Stimulated activated CD4-positive, alpha-beta T cell treated with anti-CD3 and anti-CD28 coated beads, TNF-alpha, amount 100 ng/mL, for 48 hours (primary cell): Measurements from ENCODE around the gene ZNF655.
"Not testable (repeated sequence)": the region's sequence is repeated elsewhere in the genome, so short reads cannot be mapped to it uniquely, and the experiment has no call there.

Experiments used
- DNase-seq, 3 donors: peaks; one replicate each; pipeline ENCODE4 v3.0.0-alpha.2; 2020; ENCODE audit warnings: low read depth in 3 of 3

Gene ZNF655, protein sequence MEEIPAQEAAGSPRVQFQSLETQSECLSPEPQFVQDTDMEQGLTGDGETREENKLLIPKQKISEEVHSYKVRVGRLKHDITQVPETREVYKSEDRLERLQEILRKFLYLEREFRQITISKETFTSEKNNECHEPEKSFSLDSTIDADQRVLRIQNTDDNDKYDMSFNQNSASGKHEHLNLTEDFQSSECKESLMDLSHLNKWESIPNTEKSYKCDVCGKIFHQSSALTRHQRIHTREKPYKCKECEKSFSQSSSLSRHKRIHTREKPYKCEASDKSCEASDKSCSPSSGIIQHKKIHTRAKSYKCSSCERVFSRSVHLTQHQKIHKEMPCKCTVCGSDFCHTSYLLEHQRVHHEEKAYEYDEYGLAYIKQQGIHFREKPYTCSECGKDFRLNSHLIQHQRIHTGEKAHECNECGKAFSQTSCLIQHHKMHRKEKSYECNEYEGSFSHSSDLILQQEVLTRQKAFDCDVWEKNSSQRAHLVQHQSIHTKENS

DNA sequence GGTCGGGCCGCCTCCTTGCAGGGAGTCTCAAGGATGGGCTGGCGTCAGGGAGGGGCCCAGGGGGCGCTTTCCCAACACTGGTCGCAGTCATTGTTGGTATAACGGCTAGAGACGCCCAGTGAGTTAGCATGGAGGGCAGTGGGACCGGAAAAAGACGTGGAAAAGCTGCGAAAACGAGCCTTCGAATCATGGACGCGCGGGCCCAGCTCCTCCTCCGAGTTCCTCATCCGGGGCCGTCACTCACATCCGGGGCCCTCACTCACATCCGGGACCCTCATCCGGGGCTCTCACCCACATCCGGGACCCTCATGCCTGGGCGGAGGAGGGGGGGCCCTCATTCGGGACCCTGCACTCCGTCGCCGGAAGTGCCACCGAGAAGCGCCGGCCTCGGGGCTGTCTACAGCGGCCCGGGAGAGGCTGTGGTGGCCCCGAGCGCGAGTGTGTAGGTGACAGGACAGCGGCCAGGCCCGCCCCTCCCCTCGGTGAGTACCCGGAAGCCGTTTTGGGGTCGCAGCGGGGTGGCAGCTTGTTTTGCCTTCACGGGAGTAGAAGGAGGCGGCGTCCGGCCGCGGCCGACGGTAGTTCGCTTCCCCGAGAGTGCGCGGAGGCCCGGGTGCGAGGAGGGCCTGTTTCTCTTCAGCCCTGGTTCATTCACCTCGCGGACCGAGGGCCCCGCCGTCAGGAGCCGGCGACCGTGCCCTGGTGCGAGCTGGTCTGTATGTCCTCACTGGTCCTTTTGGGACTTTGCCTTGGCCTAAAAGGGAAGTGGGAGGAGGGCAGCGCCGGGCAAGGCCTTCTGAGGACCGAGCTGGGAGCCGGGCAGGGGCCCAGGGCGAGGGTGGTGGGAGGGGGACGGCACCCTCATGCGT lies at the start of gene ZNF655:
Gene ZNF655, plus strand, starts transcription at position 337 of the 869 bp plus-strand sequence. CDS start 1,918 bp downstream, outside the sequence.
- peak; percentile 71 to 80 (median 76) for DNase-seq

- no peak for DNase-seq
These were observed 44.4 kb upstream of the ZNF655 start for GRCh38 chr7:99514050-99514449.

- no peak for DNase-seq
These were observed 37.0 kb upstream of the ZNF655 start for GRCh38 chr7:99521399-99521798.

DNA sequence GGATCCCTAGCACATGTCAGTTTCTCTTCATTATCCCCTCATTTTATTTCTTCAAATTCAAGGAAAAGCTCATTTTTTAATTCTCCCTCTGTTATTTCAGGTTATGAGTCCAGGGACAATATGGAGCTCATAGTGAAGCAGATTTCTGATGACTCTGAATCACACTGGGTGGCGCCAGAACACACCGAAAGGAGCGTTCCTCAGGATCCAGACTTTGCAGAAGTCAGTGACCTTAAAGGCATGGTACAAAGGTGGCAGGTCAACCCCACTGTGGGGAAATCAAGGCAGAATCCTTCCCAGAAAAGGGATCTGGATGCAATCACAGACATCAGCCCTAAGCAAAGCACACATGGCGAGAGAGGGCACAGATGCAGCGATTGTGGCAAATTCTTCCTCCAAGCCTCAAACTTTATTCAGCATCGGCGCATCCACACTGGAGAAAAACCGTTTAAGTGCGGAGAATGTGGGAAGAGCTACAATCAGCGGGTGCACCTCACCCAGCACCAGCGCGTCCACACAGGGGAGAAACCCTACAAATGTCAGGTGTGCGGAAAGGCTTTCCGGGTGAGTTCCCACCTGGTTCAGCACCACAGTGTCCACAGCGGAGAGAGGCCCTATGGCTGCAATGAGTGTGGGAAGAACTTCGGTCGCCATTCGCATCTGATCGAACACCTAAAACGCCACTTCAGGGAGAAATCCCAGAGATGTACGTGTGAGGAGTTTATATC lies 32.6 kb upstream of the ZNF655 start:
- DNase-seq: no peak

DNA sequence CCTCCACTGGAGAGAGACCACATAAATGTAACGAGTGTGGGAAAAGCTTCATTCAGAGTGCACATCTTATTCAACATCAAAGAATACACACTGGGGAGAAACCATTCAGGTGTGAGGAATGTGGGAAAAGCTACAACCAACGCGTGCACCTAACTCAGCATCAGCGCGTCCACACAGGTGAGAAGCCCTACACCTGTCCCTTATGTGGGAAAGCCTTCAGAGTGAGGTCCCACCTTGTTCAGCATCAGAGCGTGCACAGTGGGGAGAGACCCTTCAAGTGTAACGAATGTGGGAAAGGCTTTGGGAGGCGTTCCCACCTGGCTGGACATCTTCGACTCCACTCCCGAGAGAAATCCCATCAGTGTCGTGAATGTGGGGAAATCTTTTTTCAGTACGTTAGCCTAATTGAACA lies 27.1 kb upstream of the ZNF655 start:
- no peak for DNase-seq

- DNase-seq: no peak
These were observed 22.8 kb upstream of the ZNF655 start for GRCh38 chr7:99535667-99536066.

- no peak for DNase-seq
These were observed 19.1 kb upstream of the ZNF655 start for GRCh38 chr7:99539213-99539811.

DNA sequence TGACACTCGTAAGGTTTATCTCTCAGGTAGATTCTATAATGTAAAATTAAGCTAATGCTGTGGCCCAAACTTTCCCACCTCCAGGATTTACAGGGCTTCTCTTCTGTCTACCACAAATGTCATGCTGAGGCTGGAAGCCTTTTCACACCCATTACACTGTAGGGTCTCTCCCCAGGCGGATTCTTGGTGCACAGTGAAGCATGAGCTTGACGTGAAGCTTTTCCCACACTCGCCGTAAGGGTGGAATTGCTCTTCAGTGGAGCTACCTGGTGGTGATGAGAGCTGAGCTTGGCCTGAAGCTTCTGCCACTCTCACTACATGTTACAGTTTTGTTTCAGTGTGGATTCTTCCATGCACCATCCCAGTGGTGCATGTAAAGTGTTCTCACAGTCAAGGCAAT lies 17.9 kb upstream of the ZNF655 start:
- no peak for DNase-seq

DNA sequence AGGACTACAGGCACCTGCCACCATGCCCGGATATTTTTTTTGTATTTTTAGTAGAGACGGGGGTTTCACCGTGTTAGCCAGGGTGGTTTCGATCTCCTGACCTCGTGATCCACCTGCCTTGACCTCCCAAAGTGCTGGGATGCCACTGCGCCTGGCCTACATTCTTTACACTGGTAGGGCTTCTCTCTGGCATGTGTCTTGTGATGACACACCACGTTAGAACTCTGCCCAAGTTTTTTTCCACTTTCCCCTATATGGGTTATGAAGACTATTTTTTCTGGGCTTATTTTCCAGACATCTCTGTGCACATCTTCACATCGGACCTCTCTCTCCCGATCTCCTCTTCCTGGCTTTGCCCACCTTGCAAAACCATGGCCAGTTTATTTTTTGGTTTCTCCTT lies 17.2 kb upstream of the ZNF655 start:
- no peak for DNase-seq

DNA sequence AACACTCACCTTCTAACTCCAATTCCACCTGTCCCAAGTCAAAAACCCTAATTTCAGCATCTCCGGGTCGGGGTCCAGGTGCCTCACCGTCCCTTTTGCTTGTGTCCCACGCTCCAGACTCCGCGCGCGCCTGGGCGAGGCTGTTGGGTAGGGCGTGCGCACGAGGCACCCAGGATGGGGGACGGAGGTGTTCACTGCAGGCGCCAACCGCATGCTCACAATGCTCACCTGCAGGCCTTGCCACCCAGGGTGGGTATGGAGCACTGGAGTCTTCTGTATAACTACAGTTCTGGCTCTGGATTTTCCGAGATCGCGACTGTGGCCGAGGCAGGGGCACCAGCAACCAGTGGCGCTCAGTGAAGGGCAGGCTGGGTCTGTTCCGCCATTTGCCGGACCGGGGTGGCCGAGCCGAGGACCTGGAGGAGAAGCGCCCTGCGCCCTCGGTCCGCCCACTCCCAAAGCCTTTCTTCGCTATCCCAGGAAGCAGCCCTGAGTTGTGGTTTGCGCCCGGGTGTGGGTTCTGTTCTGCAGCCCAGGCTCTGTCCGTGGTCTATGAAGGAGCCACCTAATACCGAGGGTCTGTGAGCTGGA lies 15.3 kb upstream of the ZNF655 start:
- no peak for DNase-seq

DNA sequence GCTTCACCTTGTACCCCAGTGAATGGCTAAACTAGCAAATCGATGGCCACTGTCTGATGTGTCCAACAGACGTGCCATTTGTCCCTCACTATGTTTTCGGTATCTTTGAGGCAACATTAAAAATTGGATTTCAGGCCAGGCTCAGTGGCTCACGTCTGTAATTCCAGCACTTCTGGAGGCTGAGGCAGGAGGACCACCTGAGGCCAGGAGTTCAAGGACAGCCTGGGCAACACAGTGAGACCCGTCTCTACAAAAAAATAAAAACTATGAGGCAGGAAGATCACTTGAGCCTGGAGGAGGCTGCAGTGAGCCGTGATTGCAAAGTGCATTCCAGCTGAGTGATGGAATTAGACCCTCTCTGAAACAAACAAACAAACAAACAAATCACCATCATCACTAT lies 14.5 kb upstream of the ZNF655 start:
- DNase-seq: no peak

DNA sequence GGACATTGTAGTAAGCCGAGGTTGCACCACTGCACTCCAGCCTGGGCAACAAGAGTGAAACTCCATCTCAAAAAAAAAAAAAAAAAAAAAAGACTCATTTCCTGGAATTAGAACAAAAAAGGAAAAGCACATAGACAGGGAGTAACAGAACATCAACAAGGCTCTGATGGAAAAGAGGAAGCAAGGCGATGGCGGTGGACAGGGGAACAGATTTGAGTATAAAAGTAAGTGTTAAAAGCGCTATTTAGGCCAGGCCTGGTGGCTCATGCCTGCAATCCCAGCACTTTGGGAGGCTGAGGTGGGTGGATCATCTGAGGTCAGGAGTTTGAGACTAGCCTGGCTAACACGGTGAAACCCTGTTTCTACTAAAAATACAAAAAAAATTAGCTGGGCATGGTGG lies 13.1 kb upstream of the ZNF655 start:
- not testable (repeated sequence) for DNase-seq

GRCh38 chr7:99549545-99549944 lies 8.9 kb upstream of the ZNF655 start:
- not testable (repeated sequence) for DNase-seq

DNA sequence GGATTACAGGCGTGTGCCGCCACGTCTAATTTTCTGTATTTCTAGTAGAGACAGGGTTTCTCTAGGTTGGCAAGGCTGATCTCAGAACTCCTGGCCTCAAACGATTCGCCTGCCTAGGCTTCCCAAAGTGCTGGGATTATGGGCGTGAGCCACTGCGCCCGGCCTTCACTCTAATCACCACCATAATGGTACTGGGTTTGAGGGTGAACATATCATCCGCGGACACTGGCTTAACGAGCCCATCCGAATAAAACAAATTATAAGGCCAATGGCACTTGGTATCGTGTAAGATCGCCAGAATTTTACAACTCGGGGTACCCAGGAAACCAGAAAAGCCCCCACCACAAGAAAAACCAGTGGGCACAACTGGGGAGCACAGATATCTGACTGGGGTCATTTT lies 7.1 kb upstream of the ZNF655 start:
- DNase-seq: no peak

DNA sequence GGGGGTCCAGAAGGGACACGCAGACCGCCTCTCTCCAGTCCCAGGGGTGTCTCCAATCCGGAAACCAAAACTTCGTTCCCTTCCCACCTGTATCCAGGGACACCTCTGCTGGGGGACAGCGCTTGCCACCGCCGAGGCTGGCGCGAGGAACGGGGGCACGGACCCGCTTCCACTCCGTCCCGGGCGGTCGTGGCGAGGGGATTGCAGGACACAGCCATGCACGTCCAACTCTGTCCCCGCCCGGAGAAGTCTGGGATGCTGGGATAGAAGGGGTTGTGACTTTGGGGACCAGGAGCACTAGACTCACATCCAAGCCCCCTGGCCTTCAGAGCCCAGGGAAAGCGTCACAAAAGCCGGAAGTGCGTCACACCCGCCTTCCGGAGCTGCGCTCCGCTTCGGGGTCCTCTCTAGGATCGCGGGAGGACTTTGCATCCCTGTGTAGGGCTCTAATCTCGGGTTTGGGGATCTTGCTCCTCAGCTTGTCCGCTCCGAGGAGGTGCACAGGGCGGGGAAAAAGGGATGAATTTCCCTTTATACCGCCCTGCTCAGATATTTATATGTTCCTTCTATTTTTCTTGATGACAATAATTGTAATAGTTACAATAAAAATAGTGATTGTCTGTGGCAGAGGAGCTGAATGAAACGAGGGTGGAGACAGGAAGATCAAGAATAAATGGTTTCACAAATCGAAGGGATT lies 6.5 kb upstream of the ZNF655 start, which contains the start of gene FAM200A:
Gene FAM200A, minus strand, starts transcription at position 348 of the 697 bp plus-strand sequence. CDS start 3,707 bp downstream, outside the sequence.
- peak; percentile 69 to 78 (median 71) for DNase-seq

DNA sequence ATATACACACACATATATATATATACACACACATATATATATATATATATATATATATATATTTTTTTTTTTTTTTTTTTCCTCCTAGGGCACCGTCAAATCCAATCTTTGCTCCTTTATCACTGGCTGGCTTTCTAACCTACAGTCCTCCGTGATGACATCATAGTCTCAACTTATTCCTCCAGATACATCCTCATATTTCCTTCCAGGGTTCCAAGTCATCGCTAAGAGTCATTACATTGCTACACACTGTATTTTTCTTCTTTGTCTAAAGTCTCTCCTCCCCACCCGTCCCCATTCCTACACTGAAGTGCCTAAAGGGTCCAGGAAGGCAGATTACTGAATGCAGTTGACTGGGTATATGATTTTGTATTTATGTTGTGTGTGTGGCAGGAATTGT lies 5.4 kb upstream of the ZNF655 start:
- no peak for DNase-seq

GRCh38 chr7:99554939-99555338 lies 3.5 kb upstream of the ZNF655 start:
- no peak for DNase-seq

DNA sequence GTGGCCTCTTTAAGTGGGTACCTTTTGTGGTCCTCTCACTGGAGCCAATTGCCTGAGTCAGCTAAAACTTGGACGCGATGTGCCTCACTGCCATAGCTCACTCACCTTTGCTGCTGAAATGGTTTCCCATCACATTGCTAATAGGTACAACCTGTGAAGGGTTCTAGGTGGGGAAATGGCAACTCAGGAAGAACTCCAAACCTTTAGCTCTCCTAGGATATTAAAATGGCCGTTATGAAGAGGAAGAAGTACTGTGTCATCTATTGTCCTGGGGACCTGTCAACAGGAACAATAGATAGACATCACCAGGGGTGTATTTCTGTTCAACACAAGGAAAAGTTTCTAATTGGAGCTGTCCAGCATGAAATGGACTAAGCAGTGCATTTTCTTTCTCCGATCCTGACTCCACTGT lies 1.2 kb upstream of the ZNF655 start:
- no peak for DNase-seq

DNA sequence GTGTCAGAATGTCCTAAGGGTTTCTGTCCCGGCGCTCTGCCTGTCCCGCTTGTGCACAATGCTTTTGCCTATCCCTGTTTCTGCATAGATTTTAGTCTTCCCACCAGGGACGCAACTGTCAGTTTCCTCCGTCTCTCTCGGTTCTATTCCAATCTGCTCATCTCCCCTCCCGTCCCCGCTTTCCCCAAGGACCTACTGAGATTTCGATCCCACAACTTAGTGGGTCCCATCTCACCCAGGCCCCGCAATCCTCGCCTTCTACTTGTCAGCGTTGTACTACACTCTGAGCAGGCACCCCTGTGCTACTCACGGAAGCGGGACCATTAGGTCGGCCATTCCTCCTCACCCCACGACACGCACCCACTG lies 519 bp upstream of the ZNF655 start:
- no peak for DNase-seq

DNA sequence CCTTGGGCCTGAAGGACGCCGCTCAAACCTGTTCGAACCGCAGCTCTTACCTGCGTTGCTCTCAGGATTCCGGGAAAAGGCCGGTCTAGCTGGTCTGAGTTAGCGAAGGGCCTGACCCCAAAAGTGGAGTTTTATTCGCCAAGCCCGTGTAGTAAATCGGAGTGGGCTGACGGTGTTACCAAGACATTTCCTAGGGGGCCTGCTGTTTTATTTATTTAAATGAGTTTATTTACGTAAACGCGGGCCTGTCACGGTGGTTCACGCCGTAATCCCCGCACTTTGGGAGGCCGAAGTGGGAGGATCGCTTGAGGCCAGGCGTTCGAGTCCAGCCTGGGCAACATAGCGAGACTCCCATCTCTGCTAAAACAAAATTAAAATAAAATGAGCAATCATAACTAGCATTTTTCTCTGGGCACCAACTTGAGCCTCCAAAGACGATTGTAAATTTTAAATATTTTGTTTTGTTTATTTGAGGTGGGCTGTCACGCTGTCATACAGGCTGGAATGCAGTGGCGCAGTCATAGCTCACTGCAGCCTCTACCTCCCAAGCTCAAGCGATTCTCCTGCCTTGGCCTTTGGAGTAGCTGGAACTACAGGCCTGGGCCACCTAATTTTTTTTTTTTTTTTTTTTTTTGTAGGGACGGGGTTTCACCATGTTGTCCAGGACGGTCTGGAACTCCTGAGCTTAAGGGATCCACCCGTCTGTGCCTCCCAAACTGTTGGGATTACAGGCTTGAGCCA lies 903 bp downstream of the ZNF655 start:
- peak in 1 of 3 donors; percentile 16 for DNase-seq
